ENCODE measurements around the gene STAMBP. TPM values are rescaled to one million over a fixed set of nuclear protein-coding genes. Genes with fewer than 3 reads are reported as not detected.
A peak's percentile ranks its signal among the peaks of the same experiment; 100 is the strongest.

STAMBP gene
- total and polyA plus RNA-seq, 2 of the 13 experiments (the other 11 are each of a cell fraction or from before 2014, with no cell fraction given), result 49.6 to 53.2 TPM

DNA sequence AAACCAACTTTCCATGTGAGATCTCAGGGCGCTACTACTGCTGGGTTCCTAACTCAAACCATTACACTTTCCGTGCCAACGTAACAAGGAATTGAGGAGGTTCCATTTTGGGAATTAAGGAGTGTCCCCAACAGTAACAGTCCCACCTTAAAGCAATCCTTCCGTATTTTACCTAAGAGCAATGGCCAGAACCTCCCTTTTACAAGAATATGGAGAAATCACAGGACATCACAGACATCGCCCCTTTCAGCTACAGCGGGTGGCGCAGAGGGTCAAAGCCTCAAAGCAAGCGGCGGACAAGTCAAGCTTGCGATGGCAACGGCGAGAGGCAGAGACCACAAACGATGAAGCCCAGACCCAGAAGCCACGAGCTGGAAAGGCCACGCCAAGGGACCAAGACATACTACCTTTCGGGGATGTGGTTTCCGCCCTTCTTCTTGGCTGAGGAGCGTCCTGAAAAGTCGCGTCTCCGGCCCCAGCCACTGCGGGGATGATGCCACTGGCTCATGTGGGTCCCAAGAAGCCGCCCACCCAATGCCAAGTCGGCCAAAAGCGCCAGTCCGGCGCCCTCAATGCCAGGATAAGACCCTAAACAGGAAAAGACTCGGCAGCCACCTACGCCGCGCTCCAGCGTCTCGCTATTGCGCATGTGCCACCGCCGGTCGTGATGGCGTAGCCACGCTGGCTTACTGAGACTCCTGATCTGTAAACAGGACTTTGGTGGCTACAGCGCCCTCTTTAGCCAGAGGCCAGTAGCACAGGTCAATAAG, 49.1 kb upstream of the STAMBP start, which contains the start of gene DUSP11 (continued):
- TF ChIP-seq ZNF407 (CRISPR knock-in tag; IDR thresholded peaks at IDR 0.05; ENCODE audit: not compliant biosample characterization), result peak; percentile 93
- TF ChIP-seq, protein P1, sequence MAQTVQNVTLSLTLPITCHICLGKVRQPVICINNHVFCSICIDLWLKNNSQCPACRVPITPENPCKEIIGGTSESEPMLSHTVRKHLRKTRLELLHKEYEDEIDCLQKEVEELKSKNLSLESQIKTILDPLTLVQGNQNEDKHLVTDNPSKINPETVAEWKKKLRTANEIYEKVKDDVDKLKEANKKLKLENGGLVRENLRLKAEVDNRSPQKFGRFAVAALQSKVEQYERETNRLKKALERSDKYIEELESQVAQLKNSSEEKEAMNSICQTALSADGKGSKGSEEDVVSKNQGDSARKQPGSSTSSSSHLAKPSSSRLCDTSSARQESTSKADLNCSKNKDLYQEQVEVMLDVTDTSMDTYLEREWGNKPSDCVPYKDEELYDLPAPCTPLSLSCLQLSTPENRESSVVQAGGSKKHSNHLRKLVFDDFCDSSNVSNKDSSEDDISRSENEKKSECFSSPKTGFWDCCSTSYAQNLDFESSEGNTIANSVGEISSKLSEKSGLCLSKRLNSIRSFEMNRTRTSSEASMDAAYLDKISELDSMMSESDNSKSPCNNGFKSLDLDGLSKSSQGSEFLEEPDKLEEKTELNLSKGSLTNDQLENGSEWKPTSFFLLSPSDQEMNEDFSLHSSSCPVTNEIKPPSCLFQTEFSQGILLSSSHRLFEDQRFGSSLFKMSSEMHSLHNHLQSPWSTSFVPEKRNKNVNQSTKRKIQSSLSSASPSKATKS (CRISPR knock-in tag; IDR thresholded peaks at IDR 0.05), result no peak
- TF ChIP-seq KLF16 (CRISPR knock-in tag; IDR thresholded peaks at IDR 0.05), result peak; percentile 63 to 81; a peak in 2 of 4 replicates
- TF ChIP-seq, protein P2, sequence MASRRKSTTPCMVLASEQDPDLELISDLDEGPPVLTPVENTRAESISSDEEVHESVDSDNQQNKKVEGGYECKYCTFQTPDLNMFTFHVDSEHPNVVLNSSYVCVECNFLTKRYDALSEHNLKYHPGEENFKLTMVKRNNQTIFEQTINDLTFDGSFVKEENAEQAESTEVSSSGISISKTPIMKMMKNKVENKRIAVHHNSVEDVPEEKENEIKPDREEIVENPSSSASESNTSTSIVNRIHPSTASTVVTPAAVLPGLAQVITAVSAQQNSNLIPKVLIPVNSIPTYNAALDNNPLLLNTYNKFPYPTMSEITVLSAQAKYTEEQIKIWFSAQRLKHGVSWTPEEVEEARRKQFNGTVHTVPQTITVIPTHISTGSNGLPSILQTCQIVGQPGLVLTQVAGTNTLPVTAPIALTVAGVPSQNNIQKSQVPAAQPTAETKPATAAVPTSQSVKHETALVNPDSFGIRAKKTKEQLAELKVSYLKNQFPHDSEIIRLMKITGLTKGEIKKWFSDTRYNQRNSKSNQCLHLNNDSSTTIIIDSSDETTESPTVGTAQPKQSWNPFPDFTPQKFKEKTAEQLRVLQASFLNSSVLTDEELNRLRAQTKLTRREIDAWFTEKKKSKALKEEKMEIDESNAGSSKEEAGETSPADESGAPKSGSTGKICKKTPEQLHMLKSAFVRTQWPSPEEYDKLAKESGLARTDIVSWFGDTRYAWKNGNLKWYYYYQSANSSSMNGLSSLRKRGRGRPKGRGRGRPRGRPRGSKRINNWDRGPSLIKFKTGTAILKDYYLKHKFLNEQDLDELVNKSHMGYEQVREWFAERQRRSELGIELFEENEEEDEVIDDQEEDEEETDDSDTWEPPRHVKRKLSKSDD (CRISPR knock-in tag; IDR thresholded peaks at IDR 0.05; ENCODE audit: low read depth), result 0 out of 2 replicates have a peak, but pooled peaks have one; percentile 33
- TF ChIP-seq ZNF879 (CRISPR knock-in tag; IDR thresholded peaks at IDR 0.05), result no peak; the same call in 1 of the 2 replicates
- TF ChIP-seq, protein P3, sequence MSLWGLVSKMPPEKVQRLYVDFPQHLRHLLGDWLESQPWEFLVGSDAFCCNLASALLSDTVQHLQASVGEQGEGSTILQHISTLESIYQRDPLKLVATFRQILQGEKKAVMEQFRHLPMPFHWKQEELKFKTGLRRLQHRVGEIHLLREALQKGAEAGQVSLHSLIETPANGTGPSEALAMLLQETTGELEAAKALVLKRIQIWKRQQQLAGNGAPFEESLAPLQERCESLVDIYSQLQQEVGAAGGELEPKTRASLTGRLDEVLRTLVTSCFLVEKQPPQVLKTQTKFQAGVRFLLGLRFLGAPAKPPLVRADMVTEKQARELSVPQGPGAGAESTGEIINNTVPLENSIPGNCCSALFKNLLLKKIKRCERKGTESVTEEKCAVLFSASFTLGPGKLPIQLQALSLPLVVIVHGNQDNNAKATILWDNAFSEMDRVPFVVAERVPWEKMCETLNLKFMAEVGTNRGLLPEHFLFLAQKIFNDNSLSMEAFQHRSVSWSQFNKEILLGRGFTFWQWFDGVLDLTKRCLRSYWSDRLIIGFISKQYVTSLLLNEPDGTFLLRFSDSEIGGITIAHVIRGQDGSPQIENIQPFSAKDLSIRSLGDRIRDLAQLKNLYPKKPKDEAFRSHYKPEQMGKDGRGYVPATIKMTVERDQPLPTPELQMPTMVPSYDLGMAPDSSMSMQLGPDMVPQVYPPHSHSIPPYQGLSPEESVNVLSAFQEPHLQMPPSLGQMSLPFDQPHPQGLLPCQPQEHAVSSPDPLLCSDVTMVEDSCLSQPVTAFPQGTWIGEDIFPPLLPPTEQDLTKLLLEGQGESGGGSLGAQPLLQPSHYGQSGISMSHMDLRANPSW (CRISPR knock-in tag; IDR thresholded peaks at IDR 0.05; ENCODE audit: borderline replicate concordance), result no peak; the same call in 1 of the 2 replicates
- TF ChIP-seq EED (CRISPR knock-in tag; IDR thresholded peaks at IDR 0.05), result no peak
